PC-3 (cell line): Measurements from ENCODE around the gene SERINC3. TPM values are rescaled to one million over a fixed set of nuclear protein-coding genes. Genes with fewer than 3 reads are reported as not detected.
A peak's percentile ranks its signal among the peaks of the same experiment; 100 is the strongest.

Experiments
- ATAC-seq: fragments of 200-7000 bp; cut with Tn5 transposase; 2 replicates; pipeline ENCODE4 v1.9.1; 2020; ENCODE audit warnings: mild to moderate bottlenecking, moderate library complexity
- BruUV-seq: library from RNA; stranded (reverse); fragments of 400-500 nt; replicated peaks from 2 replicates; lab custom pipeline; 2021; lab: Mats Ljungman, UMichigan
- CTCF ChIA-PET: fragments of 300-600 bp; sonication (Branson Sonifier 250); formaldehyde crosslinking; loops from one replicate; lab custom pipeline; 2022; ENCODE audit warnings: antibody characterized with exemption; lab: Charles Lee
- POLR2A ChIA-PET: fragments of 300-600 bp; sonication (Branson Sonifier 250); formaldehyde crosslinking; loops from one replicate; lab custom pipeline; 2022; ENCODE audit warnings: antibody characterized with exemption; ENCODE audit not compliant: unreplicated experiment; lab: Charles Lee
- DNase-seq: peaks from one replicate; pipeline ENCODE4 v3.0.0-alpha.2; 2015
- H2AFZ ChIP-seq: fragments of 300-600 bp; sonication (generic); 2 replicates; pipeline ENCODE4 v1.6.0; 2016; ENCODE audit warnings: antibody characterized with exemption, low read length
- H3F3A ChIP-seq: fragments of 300-600 bp; sonication (generic); one replicate; pipeline ENCODE4 v1.6.0; 2017; ENCODE audit warnings: antibody characterized with exemption, low read length, control low read depth, mild to moderate bottlenecking; ENCODE audit not compliant: unreplicated experiment
- H3K27ac ChIP-seq: fragments of 300-600 bp; sonication (generic); 2 replicates; pipeline ENCODE4 v1.5.1; 2016; ENCODE audit warnings: mild to moderate bottlenecking, low read length
- H3K27me3 ChIP-seq: fragments of 300-600 bp; sonication (generic); 2 replicates; pipeline ENCODE4 v1.6.1; 2016; ENCODE audit warnings: low read length, mixed read lengths
- H3K36me3 ChIP-seq: fragments of 300-600 bp; sonication (generic); 2 replicates; pipeline ENCODE4 v1.6.1; 2016; ENCODE audit warnings: low read depth, mixed run types, low read length, mixed read lengths
- H3K4me1 ChIP-seq: fragments of 300-600 bp; sonication (generic); 2 replicates; pipeline ENCODE4 v1.5.1; 2016; ENCODE audit warnings: low read length; ENCODE audit not compliant: insufficient read depth
- H3K4me2 ChIP-seq: fragments of 300-600 bp; sonication (generic); 2 replicates; pipeline ENCODE4 v1.6.0; 2016; ENCODE audit warnings: low read length
- H3K4me3 ChIP-seq: fragments of 300-600 bp; sonication (generic); 2 replicates; pipeline ENCODE4 v1.5.1; 2016; ENCODE audit warnings: mild to moderate bottlenecking, low read length, mixed read lengths
- H3K79me2 ChIP-seq: fragments of 300-600 bp; sonication (generic); 2 replicates; pipeline ENCODE4 v1.6.1; 2017; ENCODE audit warnings: low read length, mixed read lengths
- H3K9ac ChIP-seq: fragments of 300-600 bp; sonication (generic); 2 replicates; pipeline ENCODE4 v1.6.0; 2016; ENCODE audit warnings: mild to moderate bottlenecking, low read length
- H3K9me2 ChIP-seq: fragments of 300-600 bp; sonication (generic); replicated peaks from 2 replicates; pipeline ENCODE4 v1.6.1; 2016; ENCODE audit warnings: mixed run types, low read length, mixed read lengths
- H3K9me3 ChIP-seq: fragments of 300-600 bp; sonication (generic); 2 replicates; pipeline ENCODE4 v1.6.1; 2016; ENCODE audit warnings: low read length, mixed read lengths
- H4K20me1 ChIP-seq: fragments of 300-600 bp; sonication (generic); 2 replicates; pipeline ENCODE4 v1.6.1; 2016; ENCODE audit warnings: low read length, mixed read lengths
- CTCF ChIP-seq: fragments of 300-600 bp; sonication (generic); conservative IDR thresholded peaks from 2 replicates; pipeline ENCODE4 v1.5.1; 2017; ENCODE audit warnings: antibody characterized with exemption, low read depth, mild to moderate bottlenecking, low read length
- EZH2 ChIP-seq: fragments of 300-600 bp; sonication (generic); IDR thresholded peaks from one replicate; pipeline ENCODE4 v1.6.1; 2017; ENCODE audit warnings: antibody characterized with exemption, mild to moderate bottlenecking, low read length; ENCODE audit not compliant: unreplicated experiment
- EZH2phosphoT487 ChIP-seq: fragments of 300-600 bp; sonication (generic); IDR thresholded peaks from 2 replicates; pipeline ENCODE4 v1.6.1; 2018; ENCODE audit warnings: mild to moderate bottlenecking, antibody characterized with exemption, low read length, borderline replicate concordance
- intact Hi-C: fragments of 100-400 bp; cut with micrococcal nuclease; formaldehyde crosslinking; loops from 2 replicates; pipeline ENCODE4 v1.9.0; 2023
- total RNA-seq: library from RNA; depleted of rRNA; stranded (reverse); fragments of >200 nt; gene quantifications from 2 replicates; pipeline ENCODE4 v1.2.3, GENCODE V29; 2014

The SERINC3 gene
- total RNA-seq, 1 experiment from 2014 or later, result 92.6 TPM

- ChIA-PET POLR2A (no interaction called here), CTCF (no interaction called here)
- no peaks in the 10 kb centered on the region for H3K9me2 ChIP-seq
- DNase-seq (no peak), ATAC-seq (no peak)
- no peak overlapping the region for H3K4me2 ChIP-seq
- H3K4me3 ChIP-seq, result no peak overlapping the region
- H3K27me3 ChIP-seq, result no peaks in the 10 kb centered on the region
- no TSS peak for BruUV-seq
- H3K9me3 ChIP-seq, result no peaks in the 10 kb centered on the region
- no peaks in the 10 kb centered on the region for H4K20me1 ChIP-seq
- H3K27ac ChIP-seq, result no peak overlapping the region
- TF ChIP-seq CTCF, result no peak
- H3K9ac ChIP-seq, result no peak overlapping the region
- H2AFZ ChIP-seq, result no peak overlapping the region
- H3K4me1 ChIP-seq, result no peaks in the 10 kb centered on the region
- H3F3A ChIP-seq, result no peaks in the 10 kb centered on the region
- no peaks in the 10 kb centered on the region for H3K79me2 ChIP-seq
- intact Hi-C loops, result no loop called here
- no peaks in the 10 kb centered on the region for H3K36me3 ChIP-seq
Measured at GRCh38 chr20:44540834-44541233, 19.0 kb upstream of the SERINC3 start.

- ATAC-seq, result peak; percentile 63
- CTCF ChIA-PET, result interaction anchor here (0.7 to 1.1 kb wide), 5 partner anchors 11 to 146 kb away, joined by 3 to 6 read pairs (median 4); partner anchors contain the start of gene PKIG
Measured at GRCh38 chr20:44537993-44538392, 16.1 kb upstream of the SERINC3 start.

GRCh38 chr20:44536175-44536574, 14.3 kb upstream of the SERINC3 start:
- H3K36me3 ChIP-seq, result no peaks in the 10 kb centered on the region
- H2AFZ ChIP-seq, result no peak overlapping the region
- no peaks in the 10 kb centered on the region for H4K20me1 ChIP-seq
- no peaks in the 10 kb centered on the region for H3K9me3 ChIP-seq
- H3K9me2 ChIP-seq, result no peaks in the 10 kb centered on the region
- ATAC-seq (no peak), DNase-seq (no peak)
- intact Hi-C loops, result no loop called here
- no peaks in the 10 kb centered on the region for H3K79me2 ChIP-seq
- H3K27me3 ChIP-seq, result no peaks in the 10 kb centered on the region
- no peak for TF ChIP-seq EZH2
- no peak for TF ChIP-seq EZH2phosphoT487
- no peak for TF ChIP-seq CTCF
- peaks cover 15% of the 10 kb centered on the region for H3K4me1 ChIP-seq
- ChIA-PET CTCF (no interaction called here), POLR2A (interaction anchor here (0.7 kb wide), 1 partner anchor 18 kb away, joined by 6 read pairs; no protein-coding TSS in a partner anchor)
- H3K4me3 ChIP-seq, result no peak overlapping the region
- no peak overlapping the region for H3K27ac ChIP-seq
- no peaks in the 10 kb centered on the region for H3F3A ChIP-seq
- BruUV-seq, result no TSS peak
- no peak overlapping the region for H3K9ac ChIP-seq
- no peak overlapping the region for H3K4me2 ChIP-seq

More at GRCh38 chr20:44537993-44538392, 16.1 kb upstream of the SERINC3 start:
- Histone ChIP-seq H3K36me3 (no peaks in the 10 kb centered on the region), H3K4me2 (no peak overlapping the region), H4K20me1 (no peaks in the 10 kb centered on the region), H3K27ac (no peak overlapping the region), H3K9ac (no peak overlapping the region), H3K27me3 (no peaks in the 10 kb centered on the region), H3F3A (no peaks in the 10 kb centered on the region), H3K4me1 (no peaks in the 10 kb centered on the region; the same call in 1 of the 2 replicates), H3K4me3 (no peak overlapping the region), H3K9me2 (no peaks in the 10 kb centered on the region), H3K79me2 (no peaks in the 10 kb centered on the region), H2AFZ (no peak overlapping the region), H3K9me3 (no peaks in the 10 kb centered on the region)
- no peak for DNase-seq
- intact Hi-C loops, result no loop called here
- no TSS peak for BruUV-seq
- POLR2A ChIA-PET, result no interaction called here
- 0 out of 2 replicates have a peak, but pooled peaks have one; percentile 35 for TF ChIP-seq CTCF
- TF ChIP-seq EZH2, result no peak
